ENCODE measurements around the gene EPC1. TPM values are rescaled to one million over a fixed set of nuclear protein-coding genes. Genes with fewer than 3 reads are reported as not detected.

The EPC1 gene
- total and polyA plus RNA-seq, 9 of the 15 experiments (the other 6 are each of a cell fraction or from before 2014, with no cell fraction given), result 7.0 to 43.6 (median 16.1) TPM

- TF ChIP-seq HNRNPLL (IDR thresholded peaks at IDR 0.05; ENCODE audit: low read depth, low read length, poor library complexity, severe bottlenecking), result peak; percentile 12
- peak; percentile 48; the same call in 1 of the 2 replicates for TF ChIP-seq HMGXB4 (CRISPR knock-in tag; IDR thresholded peaks at IDR 0.05)
- TF ChIP-seq DNMT1 (IDR thresholded peaks at IDR 0.05), result no peak
- no peak for TF ChIP-seq MTA3 (IDR thresholded peaks at IDR 0.05; ENCODE audit: borderline replicate concordance)
- no peak for TF ChIP-seq FOS (IDR thresholded peaks at IDR 0.05; ENCODE audit: extremely low read depth, insufficient read length)
- TF ChIP-seq ZBTB7A (IDR thresholded peaks at IDR 0.05; ENCODE audit: borderline replicate concordance, control insufficient read depth, low read depth, low read length), result peak; percentile 64
- TF ChIP-seq RAD21 (CRISPR knock-in tag; conservative IDR thresholded peaks at IDR 0.05 in 1 of 2, IDR thresholded peaks at IDR 0.05 in 1 of 2), result peak; percentile 83 to 86
- TF ChIP-seq IRF2 (CRISPR knock-in tag; IDR thresholded peaks at IDR 0.05), result no peak
- peak; percentile 71 for TF ChIP-seq SMARCA4 (IDR thresholded peaks at IDR 0.05)
- peak; percentile 39 for TF ChIP-seq FUS (optimal IDR thresholded peaks at IDR 0.05; ENCODE audit: low read depth, low read length)
- TF ChIP-seq ZEB2 (IDR thresholded peaks at IDR 0.05), result no peak
- no peak for TF ChIP-seq ZNF668 (CRISPR knock-in tag; IDR thresholded peaks at IDR 0.05)
- TF ChIP-seq E4F1 (CRISPR knock-in tag; IDR thresholded peaks at IDR 0.05; ENCODE audit: borderline replicate concordance), result no peak
- no peak for TF ChIP-seq ZFPM2 (CRISPR knock-in tag; IDR thresholded peaks at IDR 0.05)
- TF ChIP-seq RBM17 (IDR thresholded peaks at IDR 0.05; ENCODE audit: borderline replicate concordance, low read depth, low read length), result no peak
- no peak for TF ChIP-seq ZFP91 (CRISPR knock-in tag; IDR thresholded peaks at IDR 0.05)
- TF ChIP-seq CEBPB (tag; IDR thresholded peaks at IDR 0.05), result peak; percentile 74
- TF ChIP-seq SRSF7 (optimal IDR thresholded peaks at IDR 0.05; ENCODE audit: low read depth, low read length), result no peak
- TF ChIP-seq ATF3 (IDR thresholded peaks at IDR 0.05), result no peak
- TF ChIP-seq ATF3 (CRISPR knock-in tag; conservative IDR thresholded peaks at IDR 0.05), result no peak
- TF ChIP-seq RB1 (IDR thresholded peaks at IDR 0.05; ENCODE audit: low read depth), result peak; percentile 93
- TF ChIP-seq RBFOX2 (IDR thresholded peaks at IDR 0.05; ENCODE audit: low read depth, low read length), result peak; percentile 80
- peak; percentile 64 to 92; a peak in 2 of 4 replicates for TF ChIP-seq SIN3A (IDR thresholded peaks at IDR 0.05; ENCODE audit: borderline replicate concordance in 2 of 2, control insufficient read depth in 1 of 2, low read depth in 2 of 2, low read length in 2 of 2)
- TF ChIP-seq DACH1 (IDR thresholded peaks at IDR 0.05; ENCODE audit: partially characterized antibody), result peak; percentile 18
These were observed 816 bp downstream of the EPC1 start (continued) for GRCh38 chr10:32346134-32346550.

Data from K562 (cell line).